ENCODE measurements around the gene LCN15. TPM values are rescaled to one million over a fixed set of nuclear protein-coding genes. Genes with fewer than 3 reads are reported as not detected.
"Not testable (repeated sequence)": the region's sequence is repeated elsewhere in the genome, so short reads cannot be mapped to it uniquely, and the experiment has no call there.

LCN15 gene
- total RNA-seq, 1 donor from 2014 or later: 1.3 TPM

- peak; percentile 57 to 75 for DNase-seq (ENCODE audit: low spot score in 2 of 2, unreplicated experiment in 2 of 2)
- peaks cover 69% of the 10 kb centered on the region for H3K4me1 Mint-ChIP-seq
- peaks cover 1% of the 10 kb centered on the region for H3K27me3 Mint-ChIP-seq (ENCODE audit: low read depth)
- H3K27ac Mint-ChIP-seq: peak overlapping the region; percentile 95
- TF ChIP-seq CTCF (IDR thresholded peaks at IDR 0.05; ENCODE audit: unreplicated experiment): peak; percentile 100
- H3K36me3 Mint-ChIP-seq: peaks cover 6% of the 10 kb centered on the region
- no peaks in the 10 kb centered on the region for H3K9me3 Mint-ChIP-seq
- H3K4me3 Mint-ChIP-seq: peak overlapping the region; percentile 76
Measured at GRCh38 chr9:136791516-136792276, 27.4 kb upstream of the LCN15 start.

GRCh38 chr9:136790640-136791515, 26.6 kb upstream of the LCN15 start, which contains the start of gene TMEM141:
Gene TMEM141 (plus strand): TSS chr9:136791344. CDS start chr9:136791371, 27 bp downstream.
- DNase-seq (ENCODE audit: low spot score in 2 of 2, unreplicated experiment in 2 of 2): peak; percentile 100
- peak within 1 kb of the TSS; percentile 76 for H3K4me3 Mint-ChIP-seq
- no peaks in the 10 kb centered on the region for H3K9me3 Mint-ChIP-seq
- peaks cover 62% of the 10 kb centered on the region for H3K4me1 Mint-ChIP-seq
- H3K36me3 Mint-ChIP-seq: peaks cover 6% of the 10 kb centered on the region
- no peak for TF ChIP-seq CTCF (IDR thresholded peaks at IDR 0.05; ENCODE audit: unreplicated experiment)
- peaks cover 1% of the 10 kb centered on the region for H3K27me3 Mint-ChIP-seq (ENCODE audit: low read depth)
- H3K27ac Mint-ChIP-seq: peak within 1 kb of the TSS; percentile 97

GRCh38 chr9:136789523-136789937, 25.2 kb upstream of the LCN15 start:
- no peak for DNase-seq (ENCODE audit: low spot score in 2 of 2, unreplicated experiment in 2 of 2)
- H3K9me3 Mint-ChIP-seq: no peaks in the 10 kb centered on the region

GRCh38 chr9:136788644-136789522, 24.6 kb upstream of the LCN15 start:
- H3K27me3 Mint-ChIP-seq (ENCODE audit: low read depth); H3K36me3 Mint-ChIP-seq; H3K9me3 Mint-ChIP-seq; DNase-seq (ENCODE audit: low spot score in 2 of 2, unreplicated experiment in 2 of 2): not testable (repeated sequence)
- peak overlapping the region; percentile 40 for H3K4me3 Mint-ChIP-seq
- H3K27ac Mint-ChIP-seq: peak overlapping the region; percentile 97
- H3K4me1 Mint-ChIP-seq: peaks cover 63% of the 10 kb centered on the region

More at GRCh38 chr9:136789523-136789937, 25.2 kb upstream of the LCN15 start:
- peaks cover 6% of the 10 kb centered on the region for H3K36me3 Mint-ChIP-seq
- peaks cover 1% of the 10 kb centered on the region for H3K27me3 Mint-ChIP-seq (ENCODE audit: low read depth)
- peak overlapping the region; percentile 97 for H3K27ac Mint-ChIP-seq
- peak overlapping the region; percentile 40 for H3K4me3 Mint-ChIP-seq
- peaks cover 59% of the 10 kb centered on the region for H3K4me1 Mint-ChIP-seq
- TF ChIP-seq CTCF (IDR thresholded peaks at IDR 0.05; ENCODE audit: unreplicated experiment): no peak

GRCh38 chr9:136787690-136788400, 23.5 kb upstream of the LCN15 start:
- Mint-ChIP-seq H3K27me3 (ENCODE audit: low read depth) (peaks cover 1% of the 10 kb centered on the region), H3K4me3 (peak overlapping the region; percentile 17), H3K4me1 (peaks cover 57% of the 10 kb centered on the region), H3K27ac (peak overlapping the region; percentile 97), H3K9me3 (no peaks in the 10 kb centered on the region), H3K36me3 (no peaks in the 10 kb centered on the region)
- peak; percentile 98 for TF ChIP-seq CTCF (IDR thresholded peaks at IDR 0.05; ENCODE audit: unreplicated experiment)
- peak in 1 of 2 experiments; percentile 73 for DNase-seq (ENCODE audit: low spot score in 2 of 2, unreplicated experiment in 2 of 2)

GRCh38 chr9:136786983-136787382, 22.7 kb upstream of the LCN15 start:
- not testable (repeated sequence) for H3K4me3 Mint-ChIP-seq; H3K27me3 Mint-ChIP-seq (ENCODE audit: low read depth); DNase-seq (ENCODE audit: low spot score in 2 of 2, unreplicated experiment in 2 of 2); H3K27ac Mint-ChIP-seq; H3K36me3 Mint-ChIP-seq; H3K9me3 Mint-ChIP-seq
- peaks cover 55% of the 10 kb centered on the region for H3K4me1 Mint-ChIP-seq
